Measurements from ENCODE around the gene IQSEC1.

GRCh38 chr3:12974819-12975218, 98.4 kb downstream of the IQSEC1 start:
- TF ChIP-seq, protein P1, sequence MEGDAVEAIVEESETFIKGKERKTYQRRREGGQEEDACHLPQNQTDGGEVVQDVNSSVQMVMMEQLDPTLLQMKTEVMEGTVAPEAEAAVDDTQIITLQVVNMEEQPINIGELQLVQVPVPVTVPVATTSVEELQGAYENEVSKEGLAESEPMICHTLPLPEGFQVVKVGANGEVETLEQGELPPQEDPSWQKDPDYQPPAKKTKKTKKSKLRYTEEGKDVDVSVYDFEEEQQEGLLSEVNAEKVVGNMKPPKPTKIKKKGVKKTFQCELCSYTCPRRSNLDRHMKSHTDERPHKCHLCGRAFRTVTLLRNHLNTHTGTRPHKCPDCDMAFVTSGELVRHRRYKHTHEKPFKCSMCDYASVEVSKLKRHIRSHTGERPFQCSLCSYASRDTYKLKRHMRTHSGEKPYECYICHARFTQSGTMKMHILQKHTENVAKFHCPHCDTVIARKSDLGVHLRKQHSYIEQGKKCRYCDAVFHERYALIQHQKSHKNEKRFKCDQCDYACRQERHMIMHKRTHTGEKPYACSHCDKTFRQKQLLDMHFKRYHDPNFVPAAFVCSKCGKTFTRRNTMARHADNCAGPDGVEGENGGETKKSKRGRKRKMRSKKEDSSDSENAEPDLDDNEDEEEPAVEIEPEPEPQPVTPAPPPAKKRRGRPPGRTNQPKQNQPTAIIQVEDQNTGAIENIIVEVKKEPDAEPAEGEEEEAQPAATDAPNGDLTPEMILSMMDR (conservative IDR thresholded peaks at IDR 0.05; ENCODE audit: low read depth in 2 of 2), result no peak
- TF ChIP-seq POLR2AphosphoS5 (IDR thresholded peaks at IDR 0.05; ENCODE audit: low read depth) (no peak), JUNB (IDR thresholded peaks at IDR 0.05; ENCODE audit: unreplicated experiment) (no peak)
